SHP77 treated with DMSO at 0.1 percent for 48 hours (cell line): ENCODE results near the gene GALNT13.

Experiments used
- DNase-seq: peaks from one replicate; lab custom pipeline; 2025; lab: John Stamatoyannopoulos, UW

GALNT13 gene

DNA sequence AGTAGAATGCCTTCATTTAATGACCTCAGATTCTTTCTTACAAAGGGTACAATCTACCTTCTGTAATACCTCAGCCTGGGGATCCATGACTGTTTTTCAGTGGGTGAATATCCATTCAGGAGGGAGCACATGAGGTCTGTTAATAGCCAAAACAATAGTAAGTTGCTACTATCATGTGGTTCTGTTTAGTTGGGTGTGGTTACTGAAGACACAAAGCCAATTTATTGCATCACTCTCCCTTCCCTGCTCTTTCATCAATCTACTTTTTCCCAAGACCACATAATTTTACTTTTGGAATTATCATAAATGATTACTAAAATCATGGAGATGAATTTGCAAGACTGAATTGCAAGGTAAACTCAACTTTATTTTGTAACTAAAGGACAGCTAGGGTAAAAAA lies 254.2 kb downstream of the GALNT13 start:
- DNase-seq = no peak

GRCh38 chr2:154130821-154131220 lies 259.1 kb downstream of the GALNT13 start:
- DNase-seq = no peak

- DNase-seq = no peak
These were observed 261.1 kb downstream of the GALNT13 start for GRCh38 chr2:154132827-154133226.

GRCh38 chr2:154133823-154134222 lies 262.1 kb downstream of the GALNT13 start:
- no peak for DNase-seq

DNA sequence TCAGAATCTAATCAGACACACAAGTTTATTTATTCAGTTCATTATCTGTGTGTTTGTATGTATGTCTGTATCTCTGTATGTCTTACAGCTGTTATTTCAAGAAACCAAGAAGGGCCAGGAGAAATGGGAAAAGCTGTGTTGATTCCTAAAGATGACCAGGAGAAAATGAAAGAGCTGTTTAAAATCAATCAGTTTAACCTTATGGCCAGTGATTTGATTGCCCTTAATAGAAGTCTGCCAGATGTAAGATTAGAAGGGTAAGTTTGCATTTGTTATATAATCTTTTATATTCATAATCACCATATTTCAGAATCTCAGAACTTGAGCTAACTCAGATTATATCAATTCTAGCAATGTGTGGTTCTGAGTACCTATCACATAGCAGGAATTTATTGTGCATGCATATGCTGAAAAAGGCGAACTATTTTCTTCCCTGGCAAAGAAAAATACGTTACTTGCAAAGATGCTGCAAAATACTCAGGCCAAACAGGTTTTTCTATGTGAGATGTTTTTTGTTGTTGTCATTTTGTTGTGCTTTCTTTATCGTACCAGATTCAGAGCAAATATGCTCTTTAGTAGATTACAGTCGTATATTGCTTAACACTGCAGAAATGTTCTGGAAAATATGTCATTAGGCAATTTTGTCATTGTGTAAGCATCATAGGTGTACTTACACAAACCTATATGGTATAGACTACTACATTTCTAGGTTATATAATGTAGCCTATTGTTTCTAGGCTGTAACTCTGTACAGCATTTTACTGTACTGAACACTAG lies 268.7 kb downstream of the GALNT13 start:
- no peak for DNase-seq

DNA sequence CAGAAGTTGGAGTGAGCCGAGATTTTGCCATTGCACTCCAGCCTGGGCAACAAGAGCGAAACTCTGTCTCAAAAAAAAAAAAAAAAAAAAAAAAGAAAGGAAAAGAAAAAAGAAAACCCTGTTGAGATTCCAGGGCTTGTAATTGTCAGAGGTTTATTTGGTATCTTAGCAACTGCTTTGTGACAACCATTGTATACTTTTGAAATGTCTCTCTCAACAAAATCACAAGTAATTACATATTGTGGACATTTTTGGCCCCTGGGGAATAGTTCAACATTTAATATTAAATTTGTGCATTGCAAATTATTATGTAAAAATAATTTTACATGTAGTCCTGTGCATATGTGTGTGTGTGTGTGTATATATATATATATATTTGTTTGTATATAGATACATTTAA lies 270.8 kb downstream of the GALNT13 start:
- DNase-seq = no peak

- no peak for DNase-seq
These were observed 271.4 kb downstream of the GALNT13 start for GRCh38 chr2:154143105-154143504.

DNA sequence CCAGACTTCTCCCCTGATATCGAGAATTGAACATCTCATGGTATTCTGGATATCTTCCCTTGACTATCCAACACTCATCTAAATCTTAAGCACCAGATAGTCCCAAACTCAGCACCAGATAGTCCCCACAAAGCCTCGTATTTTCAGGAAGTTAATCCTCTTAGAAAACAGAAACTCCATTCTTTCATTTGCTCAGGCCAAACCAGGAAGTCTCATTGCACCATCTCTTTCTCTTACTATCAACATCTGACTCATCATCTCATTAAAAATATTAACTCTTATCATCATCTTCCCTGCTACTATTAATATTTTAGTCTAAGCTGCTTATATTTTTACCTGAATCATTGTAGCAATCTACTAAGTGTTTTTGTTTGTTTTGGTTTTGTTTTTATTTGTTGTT lies 286.4 kb downstream of the GALNT13 start:
- DNase-seq = no peak

DNA sequence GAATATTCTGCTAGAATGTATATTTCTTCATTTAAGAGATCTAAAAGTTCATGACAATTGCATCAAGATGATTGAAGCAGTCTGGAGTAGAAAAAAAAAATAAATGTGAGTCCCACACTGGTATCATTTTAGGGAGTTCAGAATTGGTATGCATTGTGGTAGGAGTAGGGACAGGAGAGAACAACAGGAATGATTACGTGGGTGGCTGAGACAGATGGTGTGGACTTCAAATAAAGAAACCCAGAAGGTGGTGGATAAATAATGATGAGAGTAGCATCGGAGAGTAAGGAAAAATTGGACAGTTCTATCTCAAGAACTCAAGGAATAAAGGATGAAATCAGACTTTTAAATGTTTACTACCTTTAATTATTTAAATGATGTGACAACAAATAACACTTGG lies 289.6 kb downstream of the GALNT13 start:
- no peak for DNase-seq

DNA sequence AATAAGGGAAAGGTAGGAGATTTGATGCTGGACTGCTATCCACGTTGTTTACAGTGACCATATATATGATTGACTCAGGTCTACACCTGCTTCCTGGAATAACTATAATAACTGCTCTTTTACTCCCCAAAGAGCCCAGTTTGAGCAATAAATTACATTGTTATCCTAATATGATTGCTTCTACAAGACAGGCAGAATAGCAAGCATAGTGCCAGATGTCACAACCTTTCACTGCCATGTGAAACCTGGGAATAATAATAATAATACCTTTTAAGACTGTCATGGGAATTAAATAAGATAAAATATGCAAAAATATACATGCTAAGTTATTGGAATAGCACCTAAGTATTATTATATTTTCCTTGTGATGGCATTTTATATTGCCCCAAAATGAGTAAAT lies 298.7 kb downstream of the GALNT13 start:
- no peak for DNase-seq

DNA sequence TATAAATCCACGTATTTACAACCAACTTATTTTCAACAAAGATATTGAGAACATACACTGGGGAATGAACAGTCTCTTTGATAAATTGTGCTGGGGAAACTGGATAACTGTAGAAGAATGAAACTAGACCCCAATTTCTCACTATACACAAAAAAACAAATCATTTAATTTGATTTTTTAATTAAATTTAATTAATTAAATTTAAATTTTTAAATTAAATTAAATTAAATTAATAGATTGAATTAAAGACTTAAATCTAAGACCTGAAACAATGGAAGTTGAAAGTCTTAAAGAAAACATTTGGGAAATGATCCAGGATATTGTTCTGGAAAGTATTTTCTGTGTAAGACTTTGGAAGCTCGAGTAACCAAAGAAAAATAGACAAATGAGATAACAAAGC lies 301.4 kb downstream of the GALNT13 start:
- no peak for DNase-seq

DNA sequence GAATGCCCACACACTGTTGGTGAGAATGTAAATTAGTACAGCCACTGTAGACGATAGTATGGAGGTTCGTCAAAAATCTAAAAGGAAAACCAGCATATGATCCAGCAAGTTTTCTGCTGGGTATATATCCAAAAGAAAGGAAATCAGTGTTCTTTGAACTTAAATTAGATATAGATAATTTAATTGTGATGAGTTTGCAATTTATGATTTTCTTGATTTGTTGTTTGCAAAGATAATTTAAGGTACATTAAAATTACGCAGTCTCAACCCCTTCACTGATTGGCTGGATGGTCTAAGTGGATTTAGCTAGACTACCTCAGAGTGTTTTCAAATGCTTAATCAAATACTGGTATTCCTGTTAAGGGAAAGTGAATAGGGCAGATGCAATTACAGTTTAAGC lies 302.2 kb downstream of the GALNT13 start:
- DNase-seq = no peak

GRCh38 chr2:154182008-154182407 lies 310.3 kb downstream of the GALNT13 start:
- no peak for DNase-seq

DNA sequence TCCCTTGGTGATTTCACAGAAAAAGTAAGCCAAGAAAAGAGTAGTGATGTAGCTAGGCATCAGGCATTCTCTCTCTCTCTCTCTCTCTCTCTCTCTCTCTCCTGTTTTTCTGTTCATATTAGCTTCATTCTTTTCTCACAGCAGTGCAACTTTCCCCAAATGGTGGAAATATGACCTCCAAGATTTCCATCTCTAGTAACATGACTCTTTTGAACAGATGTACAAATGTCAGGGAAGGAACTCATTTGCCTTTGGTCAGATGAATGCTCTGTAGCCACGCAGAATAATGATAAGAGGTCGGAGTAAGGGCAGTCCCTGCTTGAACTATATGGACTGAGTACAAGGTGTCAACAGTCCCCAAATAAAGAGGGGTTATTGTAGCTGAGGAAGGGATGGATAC lies 316.2 kb downstream of the GALNT13 start:
- no peak for DNase-seq

DNA sequence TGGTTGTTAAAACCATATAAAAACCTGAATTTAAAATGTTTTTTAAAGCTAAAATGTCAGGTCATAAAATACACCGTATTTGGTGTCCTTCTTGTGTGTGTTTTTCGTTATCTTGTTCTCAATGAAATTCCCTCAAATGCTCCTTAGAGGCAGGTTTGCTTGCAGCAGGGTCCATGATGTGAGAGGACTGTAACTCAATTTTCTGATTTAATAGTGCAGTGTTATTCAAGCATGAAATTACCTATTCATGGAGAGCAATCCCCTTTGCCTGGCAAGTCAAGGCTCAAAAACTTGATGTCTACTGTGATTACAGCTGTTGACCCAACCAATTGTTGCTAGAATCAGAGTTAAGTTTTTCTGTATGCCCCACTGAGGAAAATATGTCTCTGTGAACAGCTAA lies 318.2 kb downstream of the GALNT13 start:
- DNase-seq = no peak

DNA sequence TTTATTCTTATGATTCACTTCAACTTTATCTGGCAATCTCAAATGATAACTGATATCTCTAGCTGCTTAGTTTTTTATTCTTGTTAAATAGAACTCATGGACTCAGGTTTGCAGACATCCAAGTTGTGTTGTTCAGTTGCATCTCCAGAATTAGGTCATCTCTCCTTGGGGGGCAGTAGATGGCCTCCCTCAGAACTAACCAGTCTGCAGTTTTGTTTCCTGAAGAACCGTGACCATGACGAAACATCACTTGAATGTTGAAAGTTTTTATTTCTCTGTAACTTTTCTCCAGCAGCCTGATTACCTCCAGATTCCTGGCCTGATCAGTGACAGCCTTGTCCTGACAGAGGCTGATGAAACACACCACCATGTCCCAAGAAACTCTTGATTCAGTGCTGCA lies 321.5 kb downstream of the GALNT13 start:
- DNase-seq = no peak

DNA sequence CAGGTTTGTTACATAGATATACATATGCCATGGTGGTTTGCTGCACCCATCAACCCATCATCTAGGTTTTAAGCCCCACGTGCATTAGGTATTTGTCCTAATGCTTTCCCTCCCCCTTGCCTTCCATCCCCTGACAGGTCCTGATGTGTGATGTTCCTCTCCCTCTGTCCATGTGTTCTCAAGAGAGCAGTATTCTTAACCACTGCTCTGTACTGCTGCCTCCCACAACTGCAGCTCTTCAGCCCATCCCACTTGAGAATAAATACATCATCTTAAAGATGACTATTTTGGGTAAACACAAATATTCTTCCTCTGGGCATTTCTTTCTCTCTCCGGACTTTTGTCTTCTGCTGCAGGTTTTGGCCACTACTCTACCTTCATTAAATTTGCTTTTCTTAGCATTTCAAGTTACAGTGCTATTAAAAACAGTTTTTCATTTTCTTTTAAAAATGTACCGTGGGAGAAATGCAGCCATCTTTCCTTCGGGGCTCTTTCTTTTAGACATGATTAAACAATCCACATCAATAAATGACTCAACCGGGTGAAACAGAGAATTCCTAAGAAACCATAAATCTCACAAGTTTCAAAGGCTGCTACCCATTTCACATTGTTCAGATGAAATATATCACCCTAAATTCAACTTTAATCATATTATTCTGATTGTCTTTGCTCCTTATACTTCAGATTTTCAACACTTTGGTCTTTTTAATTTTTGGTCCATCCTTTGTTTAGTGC lies 323.4 kb downstream of the GALNT13 start:
- no peak for DNase-seq

- DNase-seq = no peak
These were observed 324.0 kb downstream of the GALNT13 start for GRCh38 chr2:154195644-154196195.

DNA sequence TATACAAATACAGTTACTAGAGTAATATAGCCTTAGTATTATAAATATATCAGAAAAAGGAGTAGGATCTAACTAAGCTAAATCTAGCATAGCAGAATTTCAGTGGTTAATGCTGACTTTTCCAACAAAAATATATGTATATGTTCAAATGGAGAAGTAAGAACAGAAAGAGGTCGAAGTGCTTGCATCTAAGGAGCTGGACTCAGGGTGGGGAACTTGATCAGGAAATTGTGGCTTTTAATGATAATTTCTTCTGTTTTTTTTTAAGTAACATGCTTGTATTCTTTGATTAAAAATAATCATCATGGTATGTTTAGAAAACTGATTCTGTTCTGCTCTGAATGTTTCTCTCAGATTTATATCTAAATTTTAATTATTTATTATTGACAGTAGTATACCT lies 327.1 kb downstream of the GALNT13 start:
- no peak for DNase-seq

GRCh38 chr2:154203206-154203605 lies 331.5 kb downstream of the GALNT13 start:
- no peak for DNase-seq

GRCh38 chr2:154203902-154204301 lies 332.2 kb downstream of the GALNT13 start:
- DNase-seq = no peak

GRCh38 chr2:154207288-154208047 lies 335.7 kb downstream of the GALNT13 start:
- DNase-seq = no peak

DNA sequence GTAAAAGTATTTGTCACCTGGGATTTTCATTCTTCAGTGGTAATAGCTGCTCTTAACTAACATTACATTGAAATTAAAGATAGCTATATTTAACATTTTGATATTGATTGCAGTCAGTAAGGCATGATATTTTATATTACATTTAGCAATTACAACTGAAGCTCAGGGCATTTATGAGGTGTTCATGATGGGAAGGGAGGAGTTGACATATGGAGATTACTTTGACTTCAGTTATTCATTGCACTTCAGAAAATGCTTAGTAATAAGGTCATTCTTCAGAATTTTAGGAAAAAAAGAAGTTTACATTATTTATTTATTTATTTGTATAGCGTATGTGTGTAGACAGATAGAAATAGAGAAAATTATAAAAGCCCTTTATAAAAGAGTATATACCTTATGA lies 352.0 kb downstream of the GALNT13 start:
- DNase-seq = no peak
